ENCODE measurements around the gene SPAG6.
"Not testable (repeated sequence)": the region's sequence is repeated elsewhere in the genome, so short reads cannot be mapped to it uniquely, and the experiment has no call there.

Gene SPAG6

DNA sequence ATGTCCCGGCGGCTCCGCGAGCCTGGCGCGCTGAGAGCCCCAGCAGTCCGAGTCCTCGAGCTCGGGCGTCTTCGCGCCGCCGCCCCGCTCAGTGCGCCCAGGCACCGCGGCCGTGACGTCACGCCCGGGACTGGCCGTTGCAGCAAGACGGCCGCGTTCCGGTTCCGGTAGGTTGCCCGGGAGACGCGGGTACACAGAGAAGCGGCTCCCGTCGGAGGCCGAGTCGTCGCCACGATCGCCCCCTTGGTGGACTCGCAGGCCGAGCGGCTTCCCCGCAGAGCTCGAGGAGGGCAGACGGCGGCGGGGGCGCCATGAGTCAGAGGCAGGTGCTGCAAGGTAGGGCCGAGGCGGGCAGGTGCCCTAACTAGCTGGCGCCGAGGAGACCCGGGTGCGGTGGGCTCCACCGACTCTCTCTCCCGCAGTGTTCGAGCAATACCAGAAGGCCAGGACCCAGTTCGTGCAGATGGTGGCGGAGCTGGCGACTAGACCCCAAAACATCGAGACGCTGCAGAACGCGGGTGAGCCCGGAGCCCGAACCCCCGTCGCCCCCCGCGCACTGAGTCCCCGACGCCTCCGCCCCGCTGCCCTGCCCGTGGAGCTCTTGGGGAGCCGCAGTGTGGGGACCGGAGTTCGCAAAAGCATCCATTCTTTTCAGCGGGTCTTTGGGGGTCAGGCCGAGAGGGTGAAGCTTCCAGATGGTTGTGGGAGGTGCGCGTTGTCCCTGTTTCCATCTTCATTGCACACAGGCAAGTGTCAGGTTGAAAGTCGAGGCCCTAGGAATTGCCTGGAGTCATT, at the start of gene SPAG6:
Gene SPAG6 (plus strand): TSS at position 196 of the 795 bp plus-strand sequence. CDS start 116 bp downstream, at position 312.
- DNase-seq, result peak; percentile 98

DNA sequence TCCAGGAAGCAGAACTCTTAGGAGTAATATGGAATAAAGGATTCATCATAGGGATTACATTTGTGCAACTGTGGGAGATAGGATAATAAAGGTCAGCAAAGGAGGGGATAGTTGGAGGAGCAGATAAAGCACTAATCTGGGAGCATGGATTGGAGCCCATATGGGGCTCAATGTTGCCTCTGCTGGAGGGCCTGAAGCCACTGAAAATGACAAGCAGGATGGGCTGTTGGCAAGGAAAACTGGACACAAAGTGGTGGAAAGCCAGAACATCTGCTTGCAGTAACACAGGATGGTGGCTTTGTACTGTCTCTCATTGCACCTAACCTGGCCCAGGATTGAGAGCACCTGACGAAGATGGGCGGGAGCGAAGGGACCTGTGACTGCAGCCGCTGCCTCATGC, 44.1 kb upstream of the SPAG6 start:
- DNase-seq, result peak; percentile 23

- no peak for DNase-seq
These were observed 41.8 kb upstream of the SPAG6 start for GRCh38 chr10:22303461-22303860.

- DNase-seq, result no peak
These were observed 39.6 kb upstream of the SPAG6 start for GRCh38 chr10:22305721-22306120.

DNA sequence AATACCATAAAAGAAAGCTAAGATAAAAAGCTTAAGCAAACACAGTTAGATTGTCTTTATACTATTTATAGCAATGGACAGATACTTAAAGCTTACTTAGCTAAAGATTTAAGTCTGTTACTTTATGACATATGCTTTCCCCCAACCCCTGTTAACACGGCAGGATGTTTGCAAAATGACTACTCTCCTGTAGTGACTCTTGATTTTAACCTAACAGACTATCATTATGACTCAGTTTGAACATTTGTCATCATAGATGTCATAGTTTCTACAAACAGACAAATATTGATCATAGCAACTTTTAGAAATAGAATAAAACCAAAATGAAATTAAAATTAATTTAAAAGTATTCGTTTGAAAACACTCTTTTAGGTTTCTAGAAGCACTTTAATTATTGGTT, 36.9 kb upstream of the SPAG6 start:
- DNase-seq, result peak; percentile 85

GRCh38 chr10:22309180-22310000, 35.9 kb upstream of the SPAG6 start:
- DNase-seq, result no peak

GRCh38 chr10:22310012-22310411, 35.3 kb upstream of the SPAG6 start:
- not testable (repeated sequence) for DNase-seq

GRCh38 chr10:22310928-22311327, 34.4 kb upstream of the SPAG6 start:
- DNase-seq, result no peak

GRCh38 chr10:22314852-22315251, 30.4 kb upstream of the SPAG6 start:
- peak; percentile 26 for DNase-seq

- DNase-seq, result peak; percentile 76
These were observed 29.6 kb upstream of the SPAG6 start for GRCh38 chr10:22315455-22316285.

DNA sequence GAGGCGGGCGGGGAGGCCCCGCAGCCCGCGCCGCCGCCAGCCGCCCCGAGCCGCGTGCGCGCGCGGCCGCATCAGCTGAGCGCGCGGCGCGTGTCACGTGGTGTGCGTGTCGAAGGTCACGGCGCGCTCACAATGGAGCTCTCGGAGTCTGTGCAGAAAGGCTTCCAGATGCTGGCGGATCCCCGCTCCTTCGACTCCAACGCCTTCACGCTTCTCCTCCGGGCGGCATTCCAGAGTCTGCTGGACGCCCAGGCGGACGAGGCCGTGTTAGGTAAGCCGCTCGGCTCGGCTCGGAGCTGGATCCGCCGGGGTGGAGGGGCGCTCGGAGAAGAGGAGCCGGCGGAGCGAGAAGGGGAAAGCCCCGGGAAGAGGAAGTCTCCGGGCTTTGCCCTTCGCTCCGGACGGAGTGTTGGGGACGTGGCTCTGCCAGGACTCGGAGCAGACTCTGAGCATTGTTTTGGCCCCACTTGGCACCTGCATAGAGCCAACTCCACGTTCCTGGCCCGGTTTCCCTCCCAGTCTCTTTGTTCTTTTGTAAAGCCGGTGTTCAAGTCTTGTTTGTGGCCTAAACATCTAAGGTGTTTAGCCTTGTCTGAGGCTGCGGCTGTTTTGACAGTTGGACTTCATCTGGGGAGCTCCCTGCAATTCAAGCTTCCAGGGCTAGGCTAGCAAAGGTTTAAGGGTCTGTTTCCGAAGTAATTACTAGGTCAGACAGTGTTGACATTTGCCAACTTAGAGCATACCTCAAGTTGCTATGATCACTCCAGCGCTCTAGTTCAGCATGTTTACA, 28.8 kb upstream of the SPAG6 start, which contains the start of gene COMMD3:
Gene COMMD3 (plus strand): TSS at position 103 of the 790 bp plus-strand sequence. CDS start 30 bp downstream, at position 133.
- peak; percentile 98 for DNase-seq

DNA sequence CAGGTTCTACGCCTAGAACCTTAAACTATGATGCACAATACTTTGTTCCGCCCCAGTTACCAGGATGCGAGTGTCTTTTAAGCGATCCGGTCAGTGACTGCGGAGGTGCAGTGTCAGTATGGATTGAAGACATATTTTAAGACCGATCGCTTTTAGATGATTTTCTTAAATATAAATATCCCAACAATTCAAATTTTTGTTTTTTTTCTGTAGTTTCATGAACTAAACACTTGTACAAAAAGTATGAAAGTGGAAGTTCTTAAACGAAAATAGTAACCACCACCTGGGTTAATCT, 28.3 kb upstream of the SPAG6 start:
- DNase-seq, result no peak

DNA sequence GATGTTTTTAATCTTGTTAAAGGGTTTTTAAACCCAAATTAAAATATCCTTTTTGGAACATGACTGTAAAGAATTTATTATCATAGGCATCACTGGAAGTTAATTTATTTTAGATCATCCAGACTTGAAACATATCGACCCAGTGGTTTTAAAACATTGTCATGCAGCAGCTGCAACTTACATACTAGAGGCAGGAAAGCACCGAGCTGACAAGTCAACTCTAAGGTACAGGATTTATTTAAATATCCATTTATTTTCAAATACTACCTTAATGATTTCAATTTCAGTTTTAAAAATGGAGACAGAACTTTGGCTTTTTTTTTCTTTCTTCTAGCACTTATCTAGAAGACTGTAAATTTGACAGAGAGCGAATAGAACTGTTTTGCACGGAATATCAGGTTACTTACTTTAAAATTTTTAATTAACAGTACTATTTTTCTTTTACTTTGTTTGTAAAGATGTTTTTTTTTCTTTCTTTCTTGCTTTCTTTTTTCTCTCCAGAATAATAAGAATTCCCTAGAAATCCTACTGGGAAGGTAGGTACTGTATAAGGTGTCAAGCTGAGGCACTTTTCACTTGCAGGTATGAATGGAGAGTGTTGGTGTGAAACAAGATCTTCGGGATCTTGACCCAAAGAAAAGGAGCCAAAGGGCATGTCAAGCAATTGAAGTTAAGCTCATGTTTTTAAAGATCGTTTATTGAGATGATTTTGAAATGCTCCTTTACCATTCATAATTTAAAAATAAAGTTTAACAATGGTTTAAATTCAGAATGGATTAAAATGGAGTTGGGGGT, 27.3 kb upstream of the SPAG6 start:
- no peak for DNase-seq

GRCh38 chr10:22318772-22319171, 26.5 kb upstream of the SPAG6 start:
- DNase-seq, result no peak

GRCh38 chr10:22319547-22319979, 25.7 kb upstream of the SPAG6 start:
- no peak for DNase-seq

DNA sequence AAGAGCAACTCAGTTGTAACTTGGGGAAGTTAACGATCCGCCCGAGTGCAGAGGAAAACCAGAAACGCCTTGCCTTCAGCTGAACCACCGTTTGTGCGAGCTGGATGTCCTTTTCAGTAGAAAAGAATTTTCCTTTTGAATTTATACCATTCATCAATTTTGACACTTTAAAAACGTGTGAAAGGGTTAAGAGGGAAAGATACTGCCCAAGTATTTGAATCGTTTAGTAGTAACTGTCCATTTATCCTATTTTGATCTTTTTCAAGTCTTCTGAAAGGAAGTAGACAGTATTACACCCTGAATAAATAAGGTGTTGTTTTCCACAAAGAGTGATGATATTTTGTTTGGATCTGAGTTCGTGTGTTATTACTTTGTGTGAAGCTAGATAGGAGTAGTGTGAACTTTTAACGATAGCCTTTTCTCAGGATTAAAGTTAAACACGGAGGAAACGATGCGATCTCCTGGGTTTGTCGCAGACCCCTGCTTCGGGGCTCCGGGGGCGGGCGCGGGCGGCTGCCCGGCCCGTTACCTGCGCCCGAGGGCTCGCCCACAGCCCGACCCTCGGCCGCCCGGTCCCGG, 25.2 kb upstream of the SPAG6 start:
- DNase-seq, result peak; percentile 60

- peak; percentile 94 for DNase-seq
These were observed 24.6 kb upstream of the SPAG6 start, which contains the start of gene BMI1 for GRCh38 chr10:22320591-22321155. BMI1 (plus strand) TSS chr10:22321099; CDS start chr10:22326450, 5,351 bp downstream.

- DNase-seq, result peak; percentile 91
These were observed 24.0 kb upstream of the SPAG6 start for GRCh38 chr10:22321156-22321923.

- DNase-seq, result peak; percentile 68
These were observed 23.2 kb upstream of the SPAG6 start for GRCh38 chr10:22321924-22322640.

Data from DMS53 (cell line).